Measurements from ENCODE around the gene MED27. TPM values are rescaled to one million over a fixed set of nuclear protein-coding genes. Genes with fewer than 3 reads are reported as not detected.

Gene MED27
- total and polyA plus RNA-seq, 7 donors: 10.7 to 24.4 (median 14.2) TPM

- no peak overlapping the region for H3K27ac ChIP-seq
- DNase-seq (no peak), ATAC-seq (no peak)
- H3K36me3 ChIP-seq (ENCODE audit: insufficient read depth in 1 of 2, low read depth in 1 of 2): no peaks in the 10 kb centered on the region
- H3K4me3 ChIP-seq: no peak overlapping the region
- TF ChIP-seq CTCF (IDR thresholded peaks at IDR 0.05): no peak
- intact Hi-C loops (cut with DNase I): no loop called here
- H3K9me3 ChIP-seq: no peaks in the 10 kb centered on the region
- no peaks in the 10 kb centered on the region for H3K27me3 ChIP-seq (ENCODE audit: insufficient read depth in 3 of 3, low read length in 2 of 3)
- H3K4me1 ChIP-seq: peaks cover 13% of the 10 kb centered on the region
- 82 to 91% (median 88%) methylated on average over 3 of the region's 3 CpGs for WGBS, 3 donors
Observed at GRCh38 chr9:132025766-132026165, 53.9 kb downstream of the MED27 start.

GRCh38 chr9:132024589-132024988 is 55.1 kb downstream of the MED27 start:
- Histone ChIP-seq H3K4me3 (no peak overlapping the region), H3K27ac (no peak overlapping the region), H3K36me3 (ENCODE audit: insufficient read depth in 1 of 2, low read depth in 1 of 2) (no peaks in the 10 kb centered on the region), H3K27me3 (ENCODE audit: insufficient read depth in 3 of 3, low read length in 2 of 3) (no peaks in the 10 kb centered on the region), H3K9me3 (no peaks in the 10 kb centered on the region), H3K4me1 (peaks cover 25% of the 10 kb centered on the region)
- no peak for TF ChIP-seq CTCF (IDR thresholded peaks at IDR 0.05)
- ATAC-seq: no peak
- no peak for DNase-seq
- intact Hi-C loops (cut with DNase I): no loop called here
- 85 to 92% (median 88%) methylated on average over 7 of the region's 7 CpGs for WGBS, 3 donors

GRCh38 chr9:132023419-132024180 is 56.1 kb downstream of the MED27 start:
- 68 to 79% (median 68%) methylated on average over 5 of the region's 5 CpGs for WGBS, 3 donors
- peaks cover 31% of the 10 kb centered on the region for H3K4me1 ChIP-seq
- H3K36me3 ChIP-seq (ENCODE audit: insufficient read depth in 1 of 2, low read depth in 1 of 2): no peaks in the 10 kb centered on the region

GRCh38 chr9:132020820-132021510 is 58.7 kb downstream of the MED27 start:
- Histone ChIP-seq H3K4me3 (no peak overlapping the region), H3K4me1 (peaks cover 35% of the 10 kb centered on the region), H3K27me3 (ENCODE audit: insufficient read depth in 3 of 3, low read length in 2 of 3) (no peaks in the 10 kb centered on the region), H3K27ac (no peak overlapping the region), H3K9me3 (no peaks in the 10 kb centered on the region), H3K36me3 (ENCODE audit: insufficient read depth in 1 of 2, low read depth in 1 of 2) (no peaks in the 10 kb centered on the region)
- ATAC-seq (peak in 1 of 4 donors; percentile 66), DNase-seq (no peak)
- 30 to 41% (median 37%) methylated on average over 4 of the region's 4 CpGs for whole genome bisulfite sequencing, 3 donors
- TF ChIP-seq CTCF (IDR thresholded peaks at IDR 0.05): no peak
- intact Hi-C loops (cut with DNase I): no loop called here

More at GRCh38 chr9:132023419-132024180, 56.1 kb downstream of the MED27 start:
- DNase-seq: no peak
- Histone ChIP-seq H3K27ac (no peak overlapping the region), H3K4me3 (no peak overlapping the region), H3K27me3 (ENCODE audit: insufficient read depth in 3 of 3, low read length in 2 of 3) (no peaks in the 10 kb centered on the region), H3K9me3 (no peaks in the 10 kb centered on the region)
- ATAC-seq: no peak
- intact Hi-C loops (cut with DNase I): no loop called here
- TF ChIP-seq CTCF (IDR thresholded peaks at IDR 0.05): no peak

All from psoas muscle (tissue), 8 donors.